GM21717 (cell line): Measurements from ENCODE around the gene ZNF609.
A peak's percentile ranks its signal among the peaks of the same experiment; 100 is the strongest.
"Not testable (repeated sequence)": the region's sequence is repeated elsewhere in the genome, so short reads cannot be mapped to it uniquely, and the experiment has no call there.

ENCODE experiments used
- ATAC-seq: cut with Tn5 transposase; IDR thresholded peaks from one replicate; pipeline ENCODE4 v1.9.1; 2021; ENCODE audit warnings: mild to moderate bottlenecking, moderate library complexity; ENCODE audit not compliant: unreplicated experiment

ZNF609 gene

DNA sequence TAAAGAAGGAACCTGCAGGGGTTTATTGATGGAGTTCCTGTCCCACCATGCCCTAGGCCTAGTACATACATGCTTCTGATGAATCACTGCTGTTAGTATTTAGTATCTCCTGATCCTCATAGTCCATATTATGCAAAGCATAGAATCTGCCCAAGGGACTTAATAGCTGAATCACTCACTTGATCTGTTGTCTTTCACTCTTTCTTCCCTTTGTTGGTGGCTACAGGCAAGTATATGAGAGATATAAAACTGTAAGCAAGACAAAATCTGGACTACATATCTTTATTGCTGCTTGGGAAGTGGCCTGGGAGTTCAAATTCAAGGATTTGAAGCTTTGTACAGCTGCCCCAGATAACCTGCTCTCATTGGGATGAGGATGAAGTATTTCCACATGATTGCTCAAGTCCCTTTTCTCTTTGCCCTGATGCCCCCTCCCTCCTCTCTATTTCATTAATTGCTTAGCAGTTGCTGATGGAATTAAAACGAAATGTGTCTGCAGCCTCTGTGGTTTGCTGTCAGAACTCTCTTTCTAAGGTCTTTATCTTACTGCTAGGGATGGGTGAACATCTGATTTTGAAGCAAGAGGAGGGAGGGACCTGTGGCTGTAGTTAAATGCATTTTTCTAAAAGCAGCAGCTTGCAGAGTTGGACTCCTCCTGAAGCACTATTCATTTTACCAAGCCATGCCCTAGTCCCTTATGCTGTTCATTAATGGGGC lies 114.1 kb downstream of the ZNF609 start:
- ATAC-seq: no peak

DNA sequence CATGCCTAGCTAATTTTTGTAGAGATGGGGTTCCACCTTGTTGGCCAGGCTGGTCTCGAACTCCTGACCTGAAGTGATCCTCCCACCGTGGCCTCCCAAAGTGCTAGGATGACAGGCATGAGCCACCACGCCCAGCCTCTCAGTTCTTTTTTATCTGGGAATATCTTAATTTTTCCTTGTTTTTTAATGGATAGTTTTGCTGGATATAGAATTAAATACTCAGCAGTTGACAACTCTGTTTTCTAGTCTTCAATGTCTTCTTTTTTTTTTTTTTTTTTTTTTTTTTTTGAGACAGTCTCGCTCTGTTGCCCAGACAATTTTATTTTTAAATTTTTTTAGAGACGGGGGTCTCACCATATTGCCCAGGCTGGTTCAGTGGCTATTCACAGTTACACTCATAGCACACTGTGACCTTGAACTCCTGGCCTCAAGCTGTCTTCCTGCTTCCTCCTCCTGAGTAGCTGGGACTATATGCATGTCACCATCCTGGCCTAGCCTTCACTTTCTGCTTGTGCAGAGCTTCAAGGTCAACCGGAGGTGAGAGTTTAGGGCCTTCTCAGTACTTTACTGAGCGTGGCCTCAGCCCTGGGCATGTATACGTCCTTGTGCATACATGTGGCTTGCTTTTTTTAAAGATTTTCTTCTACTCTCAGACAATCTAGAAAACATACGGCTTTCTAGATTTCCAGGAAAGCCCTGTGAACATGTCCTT lies 120.5 kb downstream of the ZNF609 start:
- ATAC-seq: no peak

DNA sequence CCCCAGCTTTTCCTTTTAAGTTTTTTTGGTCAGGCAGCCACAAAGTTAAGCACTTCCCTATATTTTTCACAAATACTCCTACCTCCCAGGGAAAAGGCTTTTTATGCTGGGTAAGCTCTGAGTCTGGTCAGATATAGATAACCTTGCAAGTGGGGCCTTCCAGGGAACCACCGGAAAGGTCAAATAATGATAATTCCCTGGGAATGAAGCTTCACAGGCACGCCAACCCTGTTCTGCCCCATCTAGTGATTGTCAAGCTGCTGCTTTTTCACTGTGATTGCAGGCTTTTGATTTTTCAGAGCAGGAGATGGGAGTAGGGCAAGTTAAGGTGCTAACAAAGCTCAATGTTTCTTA lies 121.0 kb downstream of the ZNF609 start:
- ATAC-seq: no peak

DNA sequence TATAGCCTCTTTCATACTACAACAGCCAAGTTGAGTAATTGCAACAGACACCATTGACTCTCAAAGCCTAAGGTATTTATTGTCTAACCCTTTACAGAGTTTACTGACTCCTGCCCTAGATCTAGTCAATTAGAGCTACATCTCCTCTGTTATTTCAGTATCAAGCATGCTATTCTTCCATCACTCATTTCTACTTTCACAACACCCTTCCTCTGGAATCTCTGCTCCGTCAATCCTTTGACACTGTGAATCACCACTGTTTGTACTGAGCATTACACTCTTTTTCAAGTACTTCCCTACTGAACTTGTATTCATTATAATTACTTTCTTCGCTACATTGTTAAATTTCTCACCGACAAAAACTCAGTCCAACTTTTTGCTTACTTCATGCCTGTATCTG lies 121.8 kb downstream of the ZNF609 start:
- ATAC-seq: no peak

DNA sequence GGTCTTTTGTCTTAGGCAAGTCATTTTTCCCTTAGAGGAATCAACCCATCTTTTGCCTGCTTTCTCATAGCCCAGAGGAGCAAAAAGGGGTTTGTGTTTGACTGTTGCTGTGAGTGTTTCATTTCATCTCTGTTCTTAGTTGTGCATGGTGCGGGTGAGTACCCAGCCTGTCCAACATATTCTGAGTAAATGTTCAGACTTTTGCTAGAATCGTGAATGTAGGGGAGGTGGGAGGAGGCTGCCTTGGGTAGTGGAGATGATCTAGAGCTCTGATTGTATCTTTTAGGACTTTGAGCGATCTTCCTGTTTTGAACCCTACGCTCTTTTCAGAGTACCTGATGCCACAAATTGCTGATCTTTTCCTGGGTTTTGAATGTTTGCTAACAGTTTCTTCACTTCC lies 123.1 kb downstream of the ZNF609 start:
- no peak for ATAC-seq

DNA sequence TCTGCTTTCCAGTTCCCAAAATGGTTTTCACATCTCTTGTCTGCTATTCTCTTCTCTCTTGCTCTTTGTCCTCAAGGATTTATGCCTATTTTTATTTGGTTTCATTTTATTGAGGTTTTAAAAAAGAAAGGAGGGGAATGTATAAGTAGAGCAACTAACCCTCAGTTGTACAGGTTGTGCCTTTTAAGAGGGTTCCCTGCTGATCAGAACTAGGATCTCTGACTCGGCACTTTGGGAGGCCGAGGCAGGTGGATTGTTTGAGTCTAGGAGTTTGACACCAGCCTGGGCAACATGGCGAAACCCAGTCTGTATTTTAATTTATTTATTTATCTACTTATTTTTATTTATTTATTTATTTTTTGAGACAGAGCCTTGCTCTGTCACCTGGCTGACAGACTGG lies 123.6 kb downstream of the ZNF609 start:
- no peak for ATAC-seq

DNA sequence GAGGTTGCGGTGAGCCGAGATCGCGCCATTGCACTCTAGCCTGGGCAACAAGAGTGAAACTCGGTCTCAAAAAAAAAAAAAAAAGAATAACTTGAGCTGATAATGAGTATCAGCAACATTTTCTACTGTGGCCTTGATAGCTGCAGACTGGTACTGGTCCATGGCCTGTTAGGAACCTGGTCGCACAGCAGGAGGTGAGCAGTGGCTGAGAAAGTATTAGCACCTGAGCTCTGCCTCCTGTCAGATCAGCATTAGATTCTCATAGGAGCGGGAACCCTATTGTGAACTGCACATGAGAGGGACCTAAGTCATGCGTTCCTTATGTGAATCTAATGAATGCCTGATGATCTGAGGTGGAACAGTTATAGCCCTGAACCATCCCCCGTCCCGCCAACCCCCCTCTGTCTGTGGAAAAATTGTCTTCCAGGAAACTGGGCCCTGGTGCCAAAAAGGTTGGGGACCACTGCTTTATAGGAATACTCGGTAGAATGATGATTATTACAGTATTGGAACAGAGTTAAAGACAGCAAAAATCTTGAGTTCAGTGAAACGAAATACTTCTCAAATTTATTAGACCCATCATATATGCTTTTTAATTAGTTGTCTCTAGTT lies 126.0 kb downstream of the ZNF609 start:
- no peak for ATAC-seq

DNA sequence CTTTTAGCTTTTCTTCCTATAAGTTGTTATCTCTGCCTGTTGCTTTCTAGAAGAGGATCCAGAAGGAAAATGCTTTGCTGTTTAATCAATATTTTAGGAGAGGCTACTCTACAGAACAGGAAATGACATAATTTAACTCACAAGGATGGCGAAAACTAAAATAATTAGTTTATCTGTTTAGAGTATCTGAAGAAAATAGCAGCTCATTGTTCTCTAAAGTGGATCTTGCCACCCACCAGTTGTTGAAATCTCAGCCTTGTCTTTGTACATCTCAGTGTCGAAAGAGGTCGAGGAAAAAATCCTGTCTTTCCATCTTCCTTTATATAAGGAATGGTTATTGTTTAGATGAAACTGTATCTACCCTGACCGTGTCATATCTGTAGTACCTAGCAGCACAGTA lies 126.6 kb downstream of the ZNF609 start:
- no peak for ATAC-seq

DNA sequence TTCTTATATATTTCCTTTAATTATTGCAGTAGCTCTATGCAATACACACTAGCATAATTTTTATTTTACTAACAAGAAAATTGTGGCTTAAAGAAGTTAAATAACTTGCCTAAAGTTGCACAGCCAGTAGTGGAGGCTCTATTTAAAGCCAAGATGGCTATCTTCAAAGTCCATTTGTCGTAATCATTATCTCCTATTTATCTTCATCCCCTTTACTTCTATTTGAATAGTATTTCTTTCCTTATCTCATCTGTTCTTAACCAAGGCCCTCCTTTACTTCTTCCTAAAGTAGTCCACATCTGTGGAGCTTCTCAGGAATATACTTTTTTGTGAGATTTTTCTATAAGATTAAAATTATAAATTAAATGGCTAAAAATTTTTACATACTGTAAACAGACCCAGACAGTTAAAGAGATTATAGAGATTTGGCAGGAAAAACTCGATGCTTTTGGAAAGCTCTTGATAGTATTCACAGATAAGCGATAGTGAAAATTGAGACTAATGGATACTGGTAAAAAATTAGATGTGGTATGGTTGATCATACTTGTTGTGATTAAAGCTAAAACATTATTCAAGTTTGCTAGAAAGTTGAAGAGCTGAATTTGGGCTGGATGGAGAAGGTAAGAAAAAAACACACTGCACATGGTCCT lies 129.2 kb downstream of the ZNF609 start:
- ATAC-seq: no peak

DNA sequence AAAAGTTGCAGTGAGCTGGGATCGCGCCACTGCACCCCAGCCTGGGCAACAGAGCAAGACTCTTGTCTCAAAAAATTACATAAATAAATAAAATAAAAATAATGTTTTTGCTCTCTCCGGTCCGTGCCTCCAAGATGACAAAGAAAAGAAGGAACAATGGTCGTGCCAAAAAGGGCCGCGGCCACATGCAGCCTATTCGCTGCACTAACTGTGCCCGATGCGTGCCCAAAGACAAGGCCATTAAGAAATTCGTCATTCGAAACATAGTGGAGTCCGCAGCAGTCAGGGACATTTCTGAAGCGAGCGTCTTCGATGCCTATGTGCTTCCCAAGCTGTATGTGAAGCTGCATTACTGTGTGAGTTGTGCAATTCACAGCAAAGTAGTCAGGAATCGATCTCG lies 132.5 kb downstream of the ZNF609 start:
- not testable (repeated sequence) for ATAC-seq

DNA sequence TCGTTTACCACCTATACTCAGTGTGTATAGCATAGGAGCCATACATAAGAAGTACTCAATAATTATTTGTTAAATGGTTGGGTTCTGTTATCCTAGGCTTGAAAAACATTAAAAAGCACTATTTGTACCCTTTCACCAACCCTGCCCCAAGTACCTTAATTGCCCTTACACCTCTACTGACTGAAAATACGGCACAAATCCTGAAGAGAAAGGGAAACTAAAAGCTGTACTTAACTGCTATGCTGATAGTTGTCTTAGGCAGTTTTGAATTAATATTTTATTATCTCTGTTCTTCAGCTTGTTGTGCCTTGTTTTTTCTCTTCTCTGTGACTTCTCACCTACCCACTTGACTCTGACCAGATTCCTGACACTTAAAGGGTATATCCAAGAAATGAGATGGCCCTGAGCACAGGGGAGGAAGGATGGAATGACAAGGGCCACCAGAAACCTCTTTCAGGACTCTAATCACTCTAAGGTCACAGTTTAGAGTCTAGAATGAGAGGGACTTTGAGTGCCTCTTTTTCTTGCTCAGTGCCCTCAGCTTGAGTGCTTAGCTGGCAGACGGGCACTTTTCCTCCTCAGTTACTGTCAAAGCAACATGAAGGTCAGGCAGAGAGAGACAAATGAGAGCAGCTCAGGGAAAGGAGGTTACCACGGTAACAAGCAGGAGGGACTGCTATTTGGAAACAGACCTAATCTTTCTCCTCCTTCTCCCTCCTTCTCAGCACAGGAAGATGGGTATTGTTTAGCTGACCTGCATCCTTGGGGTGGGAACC lies 136.5 kb downstream of the ZNF609 start:
- peak; percentile 59 for ATAC-seq

DNA sequence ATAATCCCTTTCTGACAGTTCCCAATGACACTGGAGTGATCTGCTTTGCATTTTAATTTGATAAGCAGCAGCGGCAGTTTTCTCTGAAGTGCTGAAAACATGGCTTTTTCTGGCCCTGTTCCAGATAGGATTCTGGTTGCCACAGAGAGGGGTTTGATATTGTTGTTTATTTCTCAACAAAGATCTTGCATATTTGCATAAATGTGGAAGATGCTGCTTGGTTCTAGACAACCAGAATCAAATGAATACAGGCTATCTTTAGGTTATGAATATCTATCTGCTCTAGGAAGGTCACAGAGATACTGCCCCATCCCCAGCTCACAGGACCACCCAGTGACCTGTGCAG lies 137.1 kb downstream of the ZNF609 start:
- peak; percentile 3 for ATAC-seq

DNA sequence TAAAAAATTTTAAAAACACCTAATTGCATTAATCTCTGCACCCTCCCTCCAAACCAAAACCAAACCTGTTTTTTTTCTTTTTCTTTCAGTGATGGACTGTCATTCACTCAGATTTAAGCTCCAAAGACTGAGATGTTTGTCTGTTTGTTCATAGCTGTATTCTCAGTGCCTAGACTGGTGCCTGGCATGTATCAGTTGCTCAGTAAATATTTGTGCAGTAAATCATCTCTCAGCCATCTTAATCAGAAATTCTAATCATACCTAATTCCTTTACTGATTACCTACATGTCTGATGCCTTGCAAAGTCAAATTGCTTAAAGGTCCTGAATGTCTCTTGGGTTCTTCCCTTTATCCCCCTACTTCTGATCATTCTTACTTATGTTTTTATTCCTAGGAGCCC lies 138.8 kb downstream of the ZNF609 start:
- no peak for ATAC-seq

DNA sequence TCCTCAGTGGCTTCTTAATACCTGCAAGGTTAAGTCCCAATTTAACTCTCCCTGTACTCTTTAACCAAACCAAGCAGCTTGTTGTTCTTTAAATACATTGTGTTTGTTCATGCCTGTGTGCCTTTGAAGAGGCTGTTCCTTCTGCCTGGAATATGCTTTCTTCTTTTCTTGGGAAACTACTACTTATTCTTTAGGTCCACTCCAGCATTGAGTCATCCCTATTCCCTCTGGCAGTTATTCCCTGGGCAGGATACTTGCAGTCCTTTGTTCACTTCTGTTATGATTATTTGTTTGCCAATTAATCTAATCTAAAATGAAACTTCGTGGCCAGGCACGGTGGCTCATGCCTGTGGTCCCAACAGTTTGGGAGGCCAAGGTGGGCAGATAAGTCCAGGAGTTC lies 139.3 kb downstream of the ZNF609 start:
- ATAC-seq: no peak

DNA sequence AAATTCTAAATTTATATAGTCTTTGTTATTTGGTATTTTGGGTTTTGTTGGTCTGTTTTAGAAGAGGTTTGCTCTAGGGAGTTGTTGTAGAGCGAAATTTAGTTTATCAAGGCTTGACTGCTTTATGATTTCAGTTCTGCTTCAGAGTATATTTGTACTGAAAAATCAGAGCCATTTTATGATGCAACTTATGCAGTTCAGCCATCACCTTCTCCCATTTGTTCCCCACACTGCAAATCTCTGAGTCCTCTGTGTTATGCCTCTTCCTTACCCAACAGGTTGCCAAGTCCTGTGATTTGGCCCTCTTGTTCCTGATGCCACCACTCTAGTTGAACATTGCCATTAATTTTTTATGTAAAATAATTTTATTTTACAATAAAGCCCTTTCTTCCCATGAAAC lies 140.4 kb downstream of the ZNF609 start:
- ATAC-seq: no peak

DNA sequence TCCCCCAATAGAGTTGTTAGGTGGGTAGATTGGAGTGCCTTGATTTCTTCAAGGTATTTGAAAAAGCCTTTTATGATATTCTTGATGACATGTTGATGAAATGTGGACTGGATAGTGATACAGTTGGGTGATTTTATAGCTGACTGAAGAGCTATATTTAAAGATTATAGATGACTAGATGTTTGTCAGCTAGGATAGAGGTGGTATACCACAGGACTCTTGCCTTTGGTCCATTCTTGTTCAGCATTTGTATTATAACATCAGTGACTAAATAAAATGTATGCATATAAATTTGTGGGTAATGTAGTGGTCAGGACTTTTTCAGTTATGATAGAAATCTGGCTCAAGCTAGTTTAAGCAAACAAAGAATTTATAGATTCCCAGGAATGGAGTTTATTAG lies 143.9 kb downstream of the ZNF609 start:
- no peak for ATAC-seq

DNA sequence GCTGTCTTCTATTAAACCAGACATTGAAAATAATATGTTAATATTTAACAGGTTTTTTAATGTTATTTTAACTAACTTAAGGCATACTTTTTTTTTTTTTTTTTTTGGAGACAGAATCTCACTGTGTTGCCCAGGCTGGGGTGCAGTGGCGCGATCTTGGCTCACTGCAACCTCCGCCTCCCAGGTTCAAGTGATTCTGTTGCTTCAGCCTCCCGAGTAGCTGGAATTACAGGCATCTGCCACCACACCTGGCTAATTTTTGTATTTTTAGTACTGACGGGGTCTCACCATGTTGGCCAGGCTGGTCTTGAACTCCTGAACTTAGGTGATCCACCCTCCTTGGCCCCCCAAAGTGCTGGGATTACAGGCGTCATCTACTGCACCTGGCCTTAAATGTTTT lies 147.0 kb downstream of the ZNF609 start:
- ATAC-seq: not testable (repeated sequence)

DNA sequence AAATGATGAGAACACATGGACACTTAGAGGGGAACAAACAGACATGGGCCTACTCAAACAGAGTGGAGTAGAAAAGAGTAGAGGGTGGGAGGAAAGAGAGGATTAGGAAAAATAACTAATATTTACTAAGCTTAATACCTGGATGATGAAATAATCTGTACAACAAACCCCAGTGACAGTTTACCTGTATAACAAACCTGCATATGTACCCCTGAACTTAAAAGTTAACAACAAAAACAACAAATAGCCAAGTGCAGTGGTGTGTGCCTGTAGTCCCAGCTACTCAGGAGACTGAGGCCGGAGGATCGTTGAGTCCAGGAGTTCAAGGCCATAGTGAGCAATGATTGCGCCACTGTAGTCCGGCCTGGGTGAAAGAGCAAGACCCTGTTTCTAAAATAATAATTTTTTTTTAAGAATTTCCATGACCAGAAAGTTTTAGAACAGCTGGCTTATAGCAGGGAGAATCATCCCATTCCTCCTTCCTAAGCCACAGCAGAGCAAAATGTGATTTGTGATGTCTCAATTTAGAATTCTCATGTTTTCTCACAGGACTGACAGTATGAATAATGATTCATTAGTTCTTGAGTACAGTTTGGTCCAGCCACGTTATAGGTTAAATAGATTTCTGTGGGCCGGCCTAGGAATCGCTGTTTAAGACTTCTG lies 150.0 kb downstream of the ZNF609 start:
- ATAC-seq: no peak

DNA sequence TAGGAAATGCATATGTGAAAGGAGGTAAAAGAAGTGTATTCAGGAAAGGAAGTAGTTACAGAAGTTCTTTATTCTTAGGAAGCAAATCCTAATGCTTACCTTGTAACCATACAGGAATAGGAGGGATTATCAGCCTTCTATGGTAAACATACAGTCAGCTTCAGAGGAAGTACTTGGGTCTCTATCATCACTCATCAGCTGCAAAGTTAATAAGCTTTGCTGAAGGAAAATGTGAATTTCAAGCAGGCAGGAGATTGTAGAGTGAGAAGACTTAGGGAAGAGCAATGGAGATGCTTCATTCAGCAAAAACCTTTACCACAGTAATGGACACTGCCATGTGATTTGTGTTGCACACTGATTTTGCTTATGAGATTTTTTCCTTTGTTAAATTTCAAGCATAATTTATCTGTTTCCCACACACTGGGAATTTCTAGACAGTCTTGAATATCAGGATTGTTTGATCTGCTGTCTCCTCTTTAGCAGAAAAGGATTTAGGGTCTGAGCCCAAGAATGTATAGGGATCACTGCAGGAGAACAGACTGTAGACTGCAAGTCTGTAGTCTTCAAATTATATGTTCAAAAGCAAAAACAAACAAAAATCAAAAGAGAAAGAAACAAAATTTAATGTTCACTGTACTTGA lies 150.8 kb downstream of the ZNF609 start:
- ATAC-seq: no peak

DNA sequence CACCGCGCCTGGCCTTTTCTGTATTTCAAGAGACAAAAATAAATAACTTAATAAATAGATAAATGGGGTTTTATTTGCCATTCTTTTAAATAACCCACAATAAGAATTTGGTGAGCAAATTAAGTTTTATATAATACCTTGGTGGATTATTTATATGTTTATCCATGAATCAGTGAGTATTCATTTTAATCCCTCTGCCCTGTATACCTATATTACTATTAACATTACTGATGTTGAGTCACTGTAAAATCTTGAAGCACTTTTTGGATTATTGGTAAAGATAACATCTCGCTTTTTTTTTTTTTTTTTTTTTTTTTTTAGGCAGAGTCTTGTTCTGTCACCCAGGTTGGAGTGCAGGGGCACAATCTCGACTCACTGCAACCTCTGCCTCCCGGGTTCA lies 154.1 kb downstream of the ZNF609 start:
- no peak for ATAC-seq
